GM18867 (cell line): ENCODE results near the gene PHTF1.
A peak's percentile ranks its signal among the peaks of the same experiment; 100 is the strongest.

Experiments used
- ATAC-seq: cut with Tn5 transposase; IDR thresholded peaks from one replicate; pipeline ENCODE4 v1.9.1; 2021; ENCODE audit warnings: mild to moderate bottlenecking, moderate library complexity; ENCODE audit not compliant: unreplicated experiment

PHTF1 gene

GRCh38 chr1:113759333-113760101 lies at the start of gene PHTF1:
Gene PHTF1 (minus strand): TSS chr1:113759486. CDS start chr1:113758703, 783 bp downstream.
- ATAC-seq, result peak; percentile 83

- ATAC-seq, result no peak
Observed at GRCh38 chr1:113808450-113809195, 49.3 kb upstream of the PHTF1 start.

- no peak for ATAC-seq
Observed at GRCh38 chr1:113805639-113806038, 46.4 kb upstream of the PHTF1 start.

- ATAC-seq, result no peak
Observed at GRCh38 chr1:113805256-113805531, 45.9 kb upstream of the PHTF1 start.

- ATAC-seq, result no peak
Observed at GRCh38 chr1:113804421-113805255, 45.4 kb upstream of the PHTF1 start.

- ATAC-seq, result no peak
Observed at GRCh38 chr1:113802367-113803007, 43.2 kb upstream of the PHTF1 start.

GRCh38 chr1:113800487-113800886 lies 41.2 kb upstream of the PHTF1 start:
- no peak for ATAC-seq

GRCh38 chr1:113797472-113797871 lies 38.2 kb upstream of the PHTF1 start:
- ATAC-seq, result no peak

GRCh38 chr1:113793878-113794834 lies 34.9 kb upstream of the PHTF1 start:
- no peak for ATAC-seq

- no peak for ATAC-seq
Observed at GRCh38 chr1:113792986-113793385, 33.7 kb upstream of the PHTF1 start.

GRCh38 chr1:113792471-113792870 lies 33.2 kb upstream of the PHTF1 start:
- no peak for ATAC-seq

GRCh38 chr1:113788802-113789201 lies 29.5 kb upstream of the PHTF1 start:
- no peak for ATAC-seq

GRCh38 chr1:113787663-113788062 lies 28.4 kb upstream of the PHTF1 start:
- no peak for ATAC-seq

GRCh38 chr1:113786069-113786468 lies 26.8 kb upstream of the PHTF1 start:
- ATAC-seq, result no peak

- peak; percentile 79 for ATAC-seq
Observed at GRCh38 chr1:113784104-113784779, 25.0 kb upstream of the PHTF1 start.

- peak; percentile 78 for ATAC-seq
Observed at GRCh38 chr1:113783254-113784103, 24.2 kb upstream of the PHTF1 start.

- no peak for ATAC-seq
Observed at GRCh38 chr1:113782406-113782805, 23.1 kb upstream of the PHTF1 start.

- ATAC-seq, result peak; percentile 38
Observed at GRCh38 chr1:113780374-113781146, 21.3 kb upstream of the PHTF1 start.
